GM18517 (cell line): Measurements from ENCODE around the gene PSMD10.

Source experiments
- ATAC-seq: cut with Tn5 transposase; IDR thresholded peaks from one replicate; pipeline ENCODE4 v1.9.1; 2021; ENCODE audit warnings: mild to moderate bottlenecking, moderate library complexity; ENCODE audit not compliant: unreplicated experiment

Gene PSMD10

GRCh38 chrX:108091264-108091877, at the start of gene PSMD10, which contains the start of gene ATG4A:
Gene PSMD10, minus strand, starts transcription at chrX:108091542. Its CDS starts 22 bp downstream, at chrX:108091520.
Gene ATG4A, plus strand, starts transcription at chrX:108091778. Its CDS starts 49 bp downstream, at chrX:108091827.
- peak; percentile 95 for ATAC-seq

GRCh38 chrX:108138814-108139702, 47.7 kb upstream of the PSMD10 start:
- no peak for ATAC-seq

GRCh38 chrX:108134724-108135123, 43.4 kb upstream of the PSMD10 start:
- no peak for ATAC-seq

- ATAC-seq, result no peak
Measured at GRCh38 chrX:108132876-108133275, 41.5 kb upstream of the PSMD10 start.

GRCh38 chrX:108132034-108132433, 40.7 kb upstream of the PSMD10 start:
- no peak for ATAC-seq

DNA sequence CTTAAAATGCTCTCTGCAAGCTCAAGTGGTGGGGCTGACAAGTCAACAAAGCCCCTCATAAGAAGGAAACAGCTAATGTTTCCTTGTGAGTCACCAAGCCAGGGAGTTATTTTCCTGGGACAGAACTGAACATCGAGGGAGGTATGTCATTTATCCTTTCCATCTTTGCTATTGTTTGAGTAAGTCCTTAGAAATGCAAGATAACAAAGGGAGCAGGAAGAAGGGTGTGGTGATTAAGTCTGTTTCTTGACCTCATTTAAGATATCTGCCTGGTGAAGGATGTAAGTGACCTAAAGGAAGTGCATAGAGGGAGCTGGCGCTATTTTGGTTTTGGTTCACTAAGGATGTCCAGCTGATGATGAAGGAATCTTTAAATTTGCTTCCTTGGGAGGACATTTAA, 40.1 kb upstream of the PSMD10 start:
- ATAC-seq, result no peak

- ATAC-seq, result no peak
Measured at GRCh38 chrX:108130889-108131288, 39.5 kb upstream of the PSMD10 start.

GRCh38 chrX:108127152-108127551, 35.8 kb upstream of the PSMD10 start:
- ATAC-seq, result no peak

DNA sequence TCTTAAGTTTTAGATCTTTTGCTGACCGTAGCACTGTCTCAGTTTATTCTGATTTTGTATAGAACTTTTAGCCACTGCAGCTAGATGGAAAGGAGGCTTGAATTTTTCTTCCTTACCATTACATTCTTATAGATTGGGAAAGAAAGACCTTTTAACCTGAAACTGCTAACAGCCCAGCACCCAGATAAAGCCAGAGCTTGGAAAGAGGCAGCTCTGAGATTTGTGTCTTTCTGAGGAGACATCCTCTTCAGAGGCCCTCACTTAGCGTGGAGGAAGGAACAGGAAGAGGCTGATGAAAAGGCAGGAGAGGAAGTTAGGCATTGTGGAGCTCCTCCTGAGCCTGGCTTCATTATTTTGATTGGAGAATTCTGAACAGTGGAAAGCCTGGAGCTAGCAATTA, 35.3 kb upstream of the PSMD10 start:
- no peak for ATAC-seq

DNA sequence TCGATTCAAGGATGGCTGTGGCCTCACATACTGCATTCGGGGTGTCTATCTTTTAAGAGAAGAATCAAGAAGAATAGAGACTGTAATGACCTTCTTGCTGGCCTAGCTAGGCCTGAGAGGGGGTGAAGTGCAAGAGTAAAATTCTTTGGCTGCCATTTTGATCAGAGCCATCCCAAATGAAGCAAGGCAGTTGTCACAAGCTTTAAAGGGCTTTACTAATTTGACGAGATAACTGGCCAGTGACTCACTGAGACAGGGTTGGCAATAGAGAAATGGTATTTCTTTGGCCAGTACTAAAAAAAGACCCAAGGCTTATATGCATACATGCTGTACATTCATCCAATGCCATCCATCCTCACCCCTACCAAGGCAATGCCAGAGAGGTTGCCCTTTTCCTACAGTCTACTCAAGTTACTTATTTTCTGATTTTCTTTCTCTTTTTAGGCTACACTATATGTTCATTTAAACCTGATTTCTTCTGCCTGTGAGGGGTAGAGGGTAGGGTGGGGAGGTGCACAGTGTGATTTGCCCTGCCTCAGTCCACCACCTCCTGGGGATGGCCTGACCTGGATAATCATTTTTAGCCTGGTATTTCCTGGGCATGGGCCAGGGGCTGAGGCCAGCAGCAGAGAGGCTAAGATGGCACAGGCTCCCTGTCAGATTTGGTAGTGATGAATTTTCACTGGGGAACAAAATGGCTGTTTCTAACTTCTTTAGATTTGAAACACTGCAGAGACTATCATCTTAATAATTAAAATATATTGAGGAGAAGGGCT, 32.4 kb upstream of the PSMD10 start:
- ATAC-seq, result no peak

DNA sequence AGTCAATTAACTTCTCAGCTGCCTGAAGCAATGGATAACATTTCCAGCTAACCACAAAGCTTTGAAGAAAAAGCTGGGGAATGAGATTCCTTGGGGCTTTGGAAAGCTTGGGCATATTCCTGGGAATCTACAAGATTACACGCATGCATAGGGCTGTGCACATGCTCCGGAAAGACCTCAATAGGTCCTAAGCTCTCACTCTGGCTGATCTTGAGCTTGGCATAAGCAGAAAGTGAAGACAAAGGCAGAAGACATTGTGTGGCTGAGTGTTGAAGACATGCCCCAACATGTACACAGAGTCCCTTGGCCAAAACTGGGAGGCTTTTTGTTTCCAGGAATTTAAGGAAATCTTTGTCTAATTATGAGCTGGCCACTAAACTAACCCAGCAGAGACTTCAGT, 31.4 kb upstream of the PSMD10 start:
- ATAC-seq, result no peak

DNA sequence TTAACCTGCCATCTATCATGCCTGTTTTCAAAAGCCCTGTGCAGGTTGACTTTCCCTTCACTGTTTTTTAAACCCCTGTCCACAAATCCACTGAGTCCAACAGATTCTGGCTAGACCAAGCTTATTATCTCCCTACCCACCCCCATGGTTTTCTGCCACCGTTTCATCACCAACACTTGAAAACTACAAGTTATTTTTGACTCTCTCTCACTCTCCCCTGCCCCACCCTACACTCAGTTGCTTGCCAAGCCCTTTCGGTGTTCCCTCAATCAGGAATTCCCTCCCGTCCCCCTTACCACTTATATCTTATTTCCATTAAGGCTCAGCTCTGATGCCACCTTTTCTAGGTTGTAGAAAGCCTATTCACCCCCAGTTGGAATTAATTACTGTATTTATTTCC, 29.9 kb upstream of the PSMD10 start:
- ATAC-seq, result no peak

- ATAC-seq, result no peak
Measured at GRCh38 chrX:108117988-108118387, 26.6 kb upstream of the PSMD10 start.

DNA sequence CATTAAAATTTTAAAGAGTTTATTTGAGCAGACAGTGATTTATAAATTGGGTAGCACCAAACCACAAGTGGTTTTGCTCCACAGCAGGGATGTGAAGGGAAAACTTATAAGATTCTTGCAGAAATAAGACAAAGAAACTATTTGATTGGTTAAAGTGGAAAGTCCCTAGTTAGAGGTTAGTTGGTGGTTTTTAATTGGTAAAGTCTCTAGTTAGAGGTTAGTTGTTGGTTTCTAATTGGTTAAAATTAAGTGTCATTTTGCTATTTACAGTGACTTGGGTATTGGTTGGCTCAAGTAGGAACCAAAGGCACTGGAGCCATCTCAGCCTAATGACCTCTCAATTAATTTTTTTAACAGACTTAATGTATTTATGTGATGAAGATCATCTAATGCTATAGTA, 23.2 kb upstream of the PSMD10 start:
- ATAC-seq, result no peak

GRCh38 chrX:108105473-108105872, 14.1 kb upstream of the PSMD10 start:
- no peak for ATAC-seq

DNA sequence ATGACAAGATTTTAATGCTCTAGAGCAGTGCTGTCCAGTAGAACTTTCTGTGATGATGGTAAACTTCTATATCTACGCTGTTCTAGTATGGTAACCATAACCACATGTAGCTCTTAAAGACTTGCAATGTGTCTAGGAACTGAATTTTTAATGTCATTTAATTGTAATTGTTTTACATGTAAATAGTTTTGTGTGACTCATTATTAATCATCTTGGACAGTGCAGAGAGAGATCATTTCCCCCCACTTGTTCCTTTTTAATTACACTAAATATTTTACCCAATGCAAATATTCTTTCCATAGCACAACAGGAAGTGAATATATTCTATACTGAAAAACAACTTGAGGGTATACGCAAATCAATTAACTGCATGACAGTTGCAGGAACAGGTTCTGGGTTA, 6.0 kb upstream of the PSMD10 start:
- no peak for ATAC-seq

DNA sequence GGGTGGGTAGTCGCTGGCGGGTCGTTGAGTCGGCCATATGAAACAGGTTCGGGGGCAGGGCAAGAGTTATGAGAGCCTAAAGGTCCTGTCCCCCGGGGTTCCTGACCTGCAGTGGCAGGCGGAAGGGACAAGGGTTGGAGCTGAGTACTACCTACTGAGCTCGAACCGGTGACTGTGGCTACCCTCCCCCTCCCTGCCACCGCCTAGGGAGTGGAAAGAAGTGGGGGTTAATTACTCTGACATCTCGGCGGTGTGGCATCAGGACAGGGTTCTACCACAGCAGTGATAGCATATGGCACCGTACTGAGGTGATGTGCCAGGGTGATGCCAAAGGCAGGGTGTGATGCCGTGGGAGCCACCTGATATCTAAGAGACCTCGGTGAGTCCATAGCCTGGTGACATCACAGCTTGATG, 543 bp upstream of the PSMD10 start:
- ATAC-seq, result peak; percentile 39

DNA sequence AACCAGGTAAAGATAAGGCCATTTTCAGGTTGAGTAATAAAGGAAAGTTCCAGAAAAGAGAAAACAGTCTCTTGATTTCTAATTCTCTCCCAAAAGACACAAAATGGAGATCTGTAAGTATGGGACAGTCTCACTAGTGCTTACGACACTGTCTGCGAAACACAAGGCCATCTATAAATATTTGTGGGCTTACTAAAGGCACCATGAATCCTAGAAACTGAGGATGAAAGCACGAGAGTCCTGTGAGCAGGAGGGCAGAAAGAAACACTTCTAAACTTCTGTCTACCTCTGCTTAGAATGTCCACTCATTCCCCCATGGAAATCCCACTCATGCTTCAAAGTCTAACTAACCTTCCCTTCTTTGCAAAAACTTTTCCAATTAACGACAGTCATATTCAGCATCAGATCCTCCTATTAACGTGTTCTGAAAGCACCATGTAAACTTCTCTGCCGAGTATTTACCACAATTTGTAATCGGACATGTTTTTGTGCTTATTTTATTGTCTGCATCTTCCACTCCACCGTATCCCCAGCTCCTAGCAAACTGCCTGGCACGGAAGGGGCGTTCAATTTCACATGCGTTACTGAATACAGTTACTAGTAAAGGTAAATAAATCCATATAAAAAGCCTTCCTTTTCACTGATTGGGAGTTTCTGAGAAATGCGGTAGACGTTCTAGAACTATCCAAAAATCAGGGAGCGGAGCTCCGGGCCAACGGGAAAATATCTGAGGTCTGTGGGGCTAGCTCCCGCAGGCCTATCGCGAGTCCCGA, 665 bp downstream of the PSMD10 start:
- peak; percentile 3 for ATAC-seq

DNA sequence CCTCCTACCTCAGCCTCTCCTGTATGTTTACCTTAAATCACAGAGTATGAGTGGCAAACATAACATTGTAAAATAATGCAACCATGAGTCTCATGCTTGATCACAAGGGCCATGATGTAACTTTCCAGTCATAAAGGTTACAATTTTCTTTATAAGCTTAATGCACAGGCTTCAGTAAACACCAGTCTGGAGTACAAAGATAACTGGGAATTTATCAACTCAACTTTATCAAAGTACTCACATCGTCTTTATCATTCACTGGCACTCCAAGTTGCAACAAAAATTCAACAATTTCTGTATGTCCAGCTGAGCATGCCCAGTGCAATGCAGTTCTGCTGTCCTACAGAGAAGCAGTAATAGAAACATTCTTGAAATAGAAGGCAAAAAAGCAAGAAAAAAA, 2.8 kb downstream of the PSMD10 start:
- ATAC-seq, result no peak

- no peak for ATAC-seq
Measured at GRCh38 chrX:108087792-108088191, 3.5 kb downstream of the PSMD10 start.

DNA sequence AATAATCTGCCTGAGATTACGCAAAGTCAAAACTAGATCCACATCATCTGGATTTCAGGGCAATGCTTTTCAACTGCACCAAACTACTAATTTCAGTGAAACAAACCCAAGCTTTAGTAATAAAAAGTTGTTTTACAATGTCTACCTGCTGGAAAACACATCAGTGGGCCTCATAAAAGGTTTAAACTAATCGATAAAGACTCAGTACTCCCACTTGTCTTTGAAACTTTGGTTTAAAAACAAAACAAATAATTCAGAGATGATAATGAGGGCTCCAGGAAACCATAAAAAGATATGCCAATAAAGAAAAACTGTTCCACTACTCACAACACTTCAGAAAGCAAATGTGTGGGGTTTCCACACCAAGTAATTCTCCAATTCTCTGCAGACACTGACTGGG, 10.2 kb downstream of the PSMD10 start:
- ATAC-seq, result no peak
